RWPE1 (cell line): ENCODE measurements around the gene ORC1.

Source experiments
- CTCF ChIA-PET: fragments of 350-600 bp; sonication (Branson Sonifier 250); formaldehyde crosslinking; extraction: SDS; loops from one replicate; lab custom pipeline; 2021; lab: Yijun Ruan, JAX
- POLR2A ChIA-PET: fragments of 400-600 bp; formaldehyde crosslinking; extraction: SDS; loops from one replicate; lab custom pipeline; 2020; ENCODE audit warnings: antibody characterized with exemption; ENCODE audit not compliant: low non-redundant PET; lab: Yijun Ruan, JAX
- DNase-seq: peaks from one replicate; pipeline ENCODE4 v3.0.0; 2012; ENCODE audit warnings: low spot score
- H3K27ac ChIP-seq: fragments of 450-650 bp; 2 replicates; pipeline ENCODE4 v1.5.1; 2017
- TF ChIP-seq, protein P1 (sequence below): fragments of 450-650 bp; conservative IDR thresholded peaks from 2 replicates; pipeline ENCODE4 v1.5.1; 2017; ENCODE audit warnings: low read depth, mild to moderate bottlenecking

Gene ORC1

DNA sequence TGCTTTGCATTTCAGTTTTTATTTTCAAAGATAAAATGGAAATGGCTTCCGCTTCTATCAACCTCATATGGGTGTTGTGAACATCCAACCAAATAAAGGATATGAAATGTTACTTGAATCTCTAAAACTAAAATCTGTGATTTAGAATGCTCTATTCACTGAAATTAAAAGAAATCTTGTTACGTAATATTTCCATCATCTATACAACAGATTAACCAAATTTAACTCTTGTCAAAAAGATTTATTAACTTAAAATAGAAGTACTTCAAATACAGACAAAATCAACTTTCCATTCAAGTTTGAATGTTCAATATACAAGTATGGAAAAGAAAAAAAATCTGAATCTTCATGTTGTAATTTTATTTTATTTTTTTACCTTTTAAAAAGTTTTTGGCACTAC lies 18.8 kb upstream of the ORC1 start:
- POLR2A ChIA-PET, result no interaction called here
- no peak for DNase-seq

DNA sequence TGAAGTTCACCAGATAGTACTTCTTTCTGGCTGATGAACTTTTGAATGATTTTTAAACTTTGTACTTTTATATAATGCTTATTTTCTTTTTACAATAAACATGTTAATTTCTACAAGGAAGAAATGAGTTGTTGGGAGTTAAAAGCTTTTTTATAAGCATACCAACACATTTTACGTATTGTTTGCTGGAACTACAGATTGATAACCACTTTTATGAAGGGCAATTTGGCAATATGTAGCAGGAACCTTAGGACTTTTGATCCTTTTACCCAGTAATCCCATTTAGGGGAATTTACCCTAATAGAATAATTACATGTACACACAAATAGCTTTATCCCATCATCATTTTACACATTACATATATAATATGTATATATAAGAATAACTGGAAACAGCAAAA lies 16.5 kb upstream of the ORC1 start:
- no peak overlapping the region for H3K27ac ChIP-seq
- CTCF ChIA-PET, result interaction anchor here (0.6 kb wide), 1 partner anchor 238 kb away, joined by 3 read pairs; no protein-coding TSS in a partner anchor
- POLR2A ChIA-PET, result no interaction called here
- no peak for DNase-seq
- TF ChIP-seq, protein P1, sequence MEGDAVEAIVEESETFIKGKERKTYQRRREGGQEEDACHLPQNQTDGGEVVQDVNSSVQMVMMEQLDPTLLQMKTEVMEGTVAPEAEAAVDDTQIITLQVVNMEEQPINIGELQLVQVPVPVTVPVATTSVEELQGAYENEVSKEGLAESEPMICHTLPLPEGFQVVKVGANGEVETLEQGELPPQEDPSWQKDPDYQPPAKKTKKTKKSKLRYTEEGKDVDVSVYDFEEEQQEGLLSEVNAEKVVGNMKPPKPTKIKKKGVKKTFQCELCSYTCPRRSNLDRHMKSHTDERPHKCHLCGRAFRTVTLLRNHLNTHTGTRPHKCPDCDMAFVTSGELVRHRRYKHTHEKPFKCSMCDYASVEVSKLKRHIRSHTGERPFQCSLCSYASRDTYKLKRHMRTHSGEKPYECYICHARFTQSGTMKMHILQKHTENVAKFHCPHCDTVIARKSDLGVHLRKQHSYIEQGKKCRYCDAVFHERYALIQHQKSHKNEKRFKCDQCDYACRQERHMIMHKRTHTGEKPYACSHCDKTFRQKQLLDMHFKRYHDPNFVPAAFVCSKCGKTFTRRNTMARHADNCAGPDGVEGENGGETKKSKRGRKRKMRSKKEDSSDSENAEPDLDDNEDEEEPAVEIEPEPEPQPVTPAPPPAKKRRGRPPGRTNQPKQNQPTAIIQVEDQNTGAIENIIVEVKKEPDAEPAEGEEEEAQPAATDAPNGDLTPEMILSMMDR, result no peak

More for the DNA sequence above, 18.8 kb upstream of the ORC1 start:
- CTCF ChIA-PET, result interaction anchor here (0.6 kb wide), 1 partner anchor 58 kb away, joined by 3 read pairs; no protein-coding TSS in a partner anchor
- H3K27ac ChIP-seq, result no peak overlapping the region
- TF ChIP-seq, protein P1, result no peak

DNA sequence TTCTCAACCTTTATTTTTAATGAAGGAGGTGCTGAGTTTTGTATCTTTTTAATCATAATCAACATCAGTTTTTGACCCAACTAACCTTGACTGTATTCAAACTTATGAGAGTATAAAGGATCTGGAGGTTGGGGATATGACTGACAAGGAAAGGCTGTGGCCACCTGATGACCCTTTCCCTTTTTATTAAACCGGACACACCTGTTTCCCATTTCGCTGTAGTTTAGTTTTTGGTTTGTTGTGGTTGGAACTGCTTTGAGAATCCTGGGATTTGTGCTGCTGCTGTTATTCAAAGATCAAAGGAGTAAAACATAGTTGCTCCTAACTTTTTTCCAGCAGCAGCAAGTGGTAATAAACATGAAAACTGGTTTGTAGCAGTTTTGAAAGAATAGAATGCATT lies 12.6 kb upstream of the ORC1 start:
- ChIA-PET CTCF (no interaction called here), POLR2A (no interaction called here)

DNA sequence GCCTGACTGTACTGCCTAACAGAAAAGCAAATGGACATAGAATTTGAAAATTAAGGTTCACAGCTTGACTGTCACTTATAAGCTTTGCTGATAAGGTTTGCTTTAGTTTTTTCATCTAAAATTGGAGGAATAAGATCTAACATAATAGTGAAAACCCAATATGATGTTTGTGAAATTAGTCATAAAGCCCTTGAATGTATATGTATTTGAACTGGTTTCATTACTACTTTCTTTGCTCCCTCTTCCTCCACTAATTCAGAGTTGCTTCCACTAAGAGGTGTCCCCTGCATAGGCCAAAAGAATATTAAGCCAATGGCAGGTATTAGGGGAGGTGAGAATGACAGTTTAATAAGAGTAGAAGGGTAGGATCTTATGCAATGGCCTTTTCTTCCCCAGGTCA lies 10.7 kb upstream of the ORC1 start:
- CTCF ChIA-PET, result no interaction called here

More for the DNA sequence above, 12.6 kb upstream of the ORC1 start:
- H3K27ac ChIP-seq, result no peak overlapping the region
- no peak for DNase-seq
- TF ChIP-seq, protein P1, result no peak

DNA sequence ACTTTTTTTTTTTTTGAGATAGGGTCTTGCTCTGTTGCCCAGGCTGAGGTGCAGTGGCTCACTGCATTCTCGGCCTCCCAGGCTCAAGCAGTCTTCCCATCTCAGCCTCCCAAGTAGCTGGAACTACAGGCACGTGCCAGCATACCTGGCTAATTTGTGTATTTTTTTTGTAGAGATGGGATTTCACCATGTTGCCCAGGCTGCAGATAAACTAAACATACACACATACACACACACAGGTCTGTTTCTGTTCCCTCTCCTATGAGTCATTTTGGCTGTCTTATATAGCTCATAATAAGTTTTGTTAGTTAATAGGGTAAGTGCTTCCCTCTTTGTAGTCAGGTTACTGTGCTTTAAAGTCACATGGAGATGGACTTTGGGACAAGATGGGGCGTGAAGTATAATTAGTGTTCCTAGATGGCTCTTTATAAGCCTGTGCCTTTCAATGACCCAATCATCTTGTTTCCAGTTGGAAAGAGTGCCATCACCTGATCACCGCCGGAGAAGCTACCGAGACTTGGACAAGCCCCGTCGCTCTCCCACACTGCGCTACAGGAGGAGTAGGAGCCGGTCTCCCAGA lies 9.3 kb upstream of the ORC1 start:
- no peak overlapping the region for H3K27ac ChIP-seq
- CTCF ChIA-PET, result no interaction called here
- no peak for DNase-seq
- TF ChIP-seq, protein P1, result no peak
- POLR2A ChIA-PET, result interaction anchor here (0.6 to 0.7 kb wide), 2 partner anchors 10 to 506 kb away, joined by 3 read pairs; no protein-coding TSS in a partner anchor

More for the DNA sequence above, 10.7 kb upstream of the ORC1 start:
- DNase-seq, result no peak
- no peak overlapping the region for H3K27ac ChIP-seq
- POLR2A ChIA-PET, result no interaction called here
- TF ChIP-seq, protein P1, result no peak

DNA sequence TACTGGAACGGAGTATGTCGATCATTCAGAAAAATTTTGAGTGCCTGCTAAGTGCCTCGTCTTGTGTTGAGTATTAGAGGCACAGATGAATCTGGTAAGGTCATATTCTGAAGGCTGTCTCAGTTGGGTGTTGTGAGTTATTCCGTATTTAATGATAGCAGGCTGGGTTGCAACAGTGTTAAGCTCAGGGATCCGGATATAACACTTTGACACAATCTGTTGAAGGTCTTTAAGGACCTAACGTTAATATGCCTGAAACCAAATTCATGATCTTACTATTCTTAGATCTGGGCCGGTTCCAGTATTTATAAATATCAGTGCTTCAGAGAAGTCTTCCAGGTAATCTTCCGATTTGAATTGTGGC lies 734 bp upstream of the ORC1 start:
- ChIA-PET CTCF (interaction anchor here (0.6 to 1.0 kb wide), 3 partner anchors 34 to 245 kb away, joined by 3 to 4 read pairs (median 4); no protein-coding TSS in a partner anchor), POLR2A (interaction anchor here (0.5 to 0.8 kb wide), 3 partner anchors 35 to 350 kb away, joined by 3 read pairs; partner anchors contain the start of gene TXNDC12)
- H3K27ac ChIP-seq, result peak overlapping the region; percentile 93
- TF ChIP-seq, protein P1, result no peak
- no peak for DNase-seq
